Renal pelvis (tissue), 4 donors: ENCODE measurements around the gene ZBTB21. TPM values are rescaled to one million over a fixed set of nuclear protein-coding genes. Genes with fewer than 3 reads are reported as not detected.
"Not testable (repeated sequence)": the region's sequence is repeated elsewhere in the genome, so short reads cannot be mapped to it uniquely, and the experiment has no call there.

Source experiments
- DNase-seq: peaks from one replicate; pipeline ENCODE4 v3.0.0-alpha.2; 2013
- polyA plus RNA-seq, 3 donors: library from polyadenylated mRNA; unstranded; fragments of 120-200 nt; gene quantifications; one replicate each; pipeline ENCODE4 v1.2.1, GENCODE V29; 2013; ENCODE audit not compliant: insufficient read length in 3 of 3

ZBTB21 gene
- polyA plus RNA-seq, 3 donors: 8.8 to 11.0 (median 10.5) TPM

- DNase-seq: no peak
Measured at GRCh38 chr21:41997657-41998056, 12.5 kb downstream of the ZBTB21 start.

GRCh38 chr21:41995577-41995976 lies 14.6 kb downstream of the ZBTB21 start:
- DNase-seq: no peak

- not testable (repeated sequence) for DNase-seq
Measured at GRCh38 chr21:41994613-41995012, 15.5 kb downstream of the ZBTB21 start.

- no peak for DNase-seq
Measured at GRCh38 chr21:41993744-41994143, 16.4 kb downstream of the ZBTB21 start.

GRCh38 chr21:41992576-41992975 lies 17.6 kb downstream of the ZBTB21 start:
- no peak for DNase-seq

- DNase-seq: no peak
Measured at GRCh38 chr21:41991659-41992058, 18.5 kb downstream of the ZBTB21 start.

GRCh38 chr21:41989698-41990097 lies 20.5 kb downstream of the ZBTB21 start:
- no peak for DNase-seq

GRCh38 chr21:41987310-41987709 lies 22.9 kb downstream of the ZBTB21 start:
- DNase-seq: no peak

GRCh38 chr21:41985662-41986416 lies 24.3 kb downstream of the ZBTB21 start:
- DNase-seq: no peak

- no peak for DNase-seq
Measured at GRCh38 chr21:41983229-41983628, 26.9 kb downstream of the ZBTB21 start.

- no peak for DNase-seq
Measured at GRCh38 chr21:41980561-41980960, 29.6 kb downstream of the ZBTB21 start.

GRCh38 chr21:41979751-41980369 lies 30.3 kb downstream of the ZBTB21 start:
- DNase-seq: no peak

- no peak for DNase-seq
Measured at GRCh38 chr21:41979335-41979734, 30.8 kb downstream of the ZBTB21 start.

- DNase-seq: no peak
Measured at GRCh38 chr21:41977034-41977950, 32.9 kb downstream of the ZBTB21 start.

GRCh38 chr21:41976611-41977010 lies 33.5 kb downstream of the ZBTB21 start:
- no peak for DNase-seq

GRCh38 chr21:41975391-41976272 lies 34.5 kb downstream of the ZBTB21 start:
- DNase-seq: no peak

- no peak for DNase-seq
Measured at GRCh38 chr21:41974752-41975053, 35.5 kb downstream of the ZBTB21 start.

GRCh38 chr21:41973861-41974751 lies 36.1 kb downstream of the ZBTB21 start:
- DNase-seq: no peak

- DNase-seq: no peak
Measured at GRCh38 chr21:41973427-41973831, 36.7 kb downstream of the ZBTB21 start.

- no peak for DNase-seq
Measured at GRCh38 chr21:41972511-41973205, 37.5 kb downstream of the ZBTB21 start.
